ENCODE results near the gene TNS3.
"Not testable (repeated sequence)": the region's sequence is repeated elsewhere in the genome, so short reads cannot be mapped to it uniquely, and the experiment has no call there.

- TF ChIP-seq EZH2 (optimal IDR thresholded peaks at IDR 0.05; ENCODE audit: low read depth, low read length); CTCF (IDR thresholded peaks at IDR 0.05; ENCODE audit: low read length): not testable (repeated sequence)
Observed at GRCh38 chr7:47262160-47262559, 319.8 kb downstream of the TNS3 start.
